LoVo (cell line): ENCODE measurements around the gene LTK.

Source experiments
- DNase-seq: peaks from one replicate; pipeline ENCODE4 v3.0.0-alpha.2; 2016; ENCODE audit warnings: low spot score

LTK gene

GRCh38 chr15:41498657-41499056 lies 15.0 kb downstream of the LTK start:
- DNase-seq: no peak

- DNase-seq: no peak
Observed at GRCh38 chr15:41495736-41496599, 17.7 kb downstream of the LTK start.

GRCh38 chr15:41494922-41495735 lies 18.5 kb downstream of the LTK start:
- DNase-seq: no peak

- no peak for DNase-seq
Observed at GRCh38 chr15:41494190-41494921, 19.3 kb downstream of the LTK start.

GRCh38 chr15:41493902-41494189 lies 19.8 kb downstream of the LTK start:
- DNase-seq: no peak

GRCh38 chr15:41493205-41493901 lies 20.3 kb downstream of the LTK start, which contains the start of gene ITPKA:
TSS of gene ITPKA (plus strand) at chr15:41493874. CDS start at chr15:41493928, 54 bp downstream.
- peak; percentile 85 for DNase-seq

GRCh38 chr15:41492597-41493204 lies 20.9 kb downstream of the LTK start:
- DNase-seq: no peak

- no peak for DNase-seq
Observed at GRCh38 chr15:41491889-41492288, 21.7 kb downstream of the LTK start.

- DNase-seq: peak; percentile 65
Observed at GRCh38 chr15:41490355-41490754, 23.3 kb downstream of the LTK start.

- no peak for DNase-seq
Observed at GRCh38 chr15:41489641-41490040, 24.0 kb downstream of the LTK start.

GRCh38 chr15:41487802-41488201 lies 25.8 kb downstream of the LTK start:
- DNase-seq: no peak

GRCh38 chr15:41487381-41487780 lies 26.2 kb downstream of the LTK start:
- no peak for DNase-seq

GRCh38 chr15:41486286-41486685 lies 27.3 kb downstream of the LTK start:
- DNase-seq: no peak

- DNase-seq: no peak
Observed at GRCh38 chr15:41484937-41485625, 28.5 kb downstream of the LTK start.

GRCh38 chr15:41483519-41483918 lies 30.1 kb downstream of the LTK start:
- no peak for DNase-seq

- DNase-seq: no peak
Observed at GRCh38 chr15:41483115-41483514, 30.5 kb downstream of the LTK start.

- no peak for DNase-seq
Observed at GRCh38 chr15:41482110-41482877, 31.3 kb downstream of the LTK start.

- no peak for DNase-seq
Observed at GRCh38 chr15:41480396-41481140, 33.1 kb downstream of the LTK start.

GRCh38 chr15:41476416-41477048 lies 37.1 kb downstream of the LTK start:
- no peak for DNase-seq
